HG03460 (cell line): Measurements from ENCODE around the gene QRSL1.
A peak's percentile ranks its signal among the peaks of the same experiment; 100 is the strongest.
"Not testable (repeated sequence)": the region's sequence is repeated elsewhere in the genome, so short reads cannot be mapped to it uniquely, and the experiment has no call there.

Source experiments
- ATAC-seq: cut with Tn5 transposase; IDR thresholded peaks from one replicate; pipeline ENCODE4 v1.9.1; 2021; ENCODE audit not compliant: unreplicated experiment

QRSL1 gene

GRCh38 chr6:106622412-106622811 is 7.0 kb upstream of the QRSL1 start:
- ATAC-seq: no peak

DNA sequence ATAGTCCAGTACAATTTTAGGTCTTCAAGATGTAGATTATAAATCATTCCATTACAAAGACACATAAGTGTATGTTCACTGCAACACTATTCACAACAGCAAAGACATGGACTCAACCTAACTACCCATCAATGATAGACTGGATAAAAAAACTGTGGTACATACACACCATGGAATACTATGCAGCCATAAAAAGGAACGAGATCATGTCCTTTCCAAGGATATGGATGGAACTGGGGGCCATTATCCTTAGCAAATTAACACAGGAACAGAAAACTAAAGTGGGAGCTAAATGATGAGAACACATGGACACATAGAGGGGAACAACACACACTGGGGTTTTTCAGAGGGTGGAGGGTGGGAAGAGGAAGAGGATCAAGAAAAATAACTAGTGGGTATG is 6.3 kb upstream of the QRSL1 start:
- ATAC-seq: no peak

DNA sequence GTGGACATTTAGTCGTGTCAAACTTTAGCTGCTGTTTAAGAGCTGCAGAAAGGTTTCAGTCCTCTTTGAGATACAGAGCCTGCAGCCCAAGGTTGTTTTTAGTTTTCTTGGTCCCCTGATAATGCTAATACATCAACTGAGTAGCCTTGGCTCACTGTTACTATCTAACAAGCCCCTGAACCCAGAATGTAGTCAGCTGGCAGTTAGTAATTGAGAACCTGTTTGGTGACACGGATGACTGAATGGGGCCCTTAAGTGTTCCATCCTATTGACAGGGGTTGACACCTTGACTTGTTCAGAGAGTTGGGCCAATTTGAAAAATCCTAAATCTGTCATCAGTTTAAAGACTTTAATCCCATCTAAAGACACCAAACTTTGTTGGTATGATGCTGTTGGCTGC is 2.9 kb upstream of the QRSL1 start:
- ATAC-seq: no peak

DNA sequence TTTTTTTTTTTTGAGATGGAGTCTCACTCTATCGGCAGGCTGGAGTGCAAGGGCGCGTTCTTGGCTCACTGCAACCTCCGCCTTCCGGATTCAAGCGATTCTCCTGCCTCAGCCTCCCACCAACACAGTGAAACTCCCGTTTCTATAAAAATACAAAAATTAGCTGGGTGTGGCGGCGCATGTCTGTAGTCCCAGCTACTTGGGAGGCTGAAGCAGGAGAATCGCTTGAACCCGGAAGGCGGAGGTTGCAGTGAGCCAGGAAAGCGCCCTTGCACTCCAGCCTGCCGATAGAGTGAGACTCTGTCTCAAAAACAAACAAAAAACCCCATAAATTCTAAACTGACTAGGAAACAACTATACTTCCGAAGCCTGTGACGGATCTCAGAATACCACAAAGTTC is 1.6 kb upstream of the QRSL1 start:
- ATAC-seq: not testable (repeated sequence)

GRCh38 chr6:106628658-106629102 is 698 bp upstream of the QRSL1 start:
- no peak for ATAC-seq

DNA sequence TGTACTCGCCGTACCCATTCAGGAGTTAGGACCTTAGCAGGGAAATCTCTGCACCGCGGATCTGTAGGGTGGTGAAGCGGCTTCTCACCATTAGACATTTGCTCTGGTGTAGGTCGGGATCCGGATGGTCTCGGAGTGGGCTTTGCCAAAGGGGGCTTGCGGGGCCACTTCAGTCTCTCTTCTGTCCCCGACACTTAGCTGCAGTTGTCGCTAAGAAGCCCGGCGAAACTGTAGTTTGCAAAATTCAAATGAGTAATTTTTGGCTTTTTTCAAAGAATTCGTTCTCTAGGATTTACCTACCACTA is 433 bp downstream of the QRSL1 start:
- ATAC-seq: no peak

DNA sequence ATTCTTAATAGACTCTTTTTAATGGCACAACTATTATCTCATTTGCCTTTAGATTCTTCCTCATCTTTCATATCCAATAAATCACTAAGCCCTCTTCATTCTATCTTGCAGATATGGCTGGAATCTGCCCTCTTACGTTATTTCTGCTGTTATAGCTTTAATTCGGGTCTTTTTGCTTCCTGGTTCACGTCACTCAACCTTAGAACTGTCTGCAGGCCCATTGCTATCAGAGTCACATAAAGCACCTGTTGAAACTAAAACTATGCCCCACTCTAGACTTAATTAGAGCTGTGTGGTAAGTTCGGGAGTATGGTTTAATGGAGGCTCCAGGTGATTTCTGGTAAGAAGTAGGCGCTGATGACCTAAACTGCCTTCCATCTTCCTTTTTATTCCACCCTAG is 988 bp downstream of the QRSL1 start:
- ATAC-seq: no peak

GRCh38 chr6:106631346-106631745 is 2.0 kb downstream of the QRSL1 start:
- ATAC-seq: no peak

GRCh38 chr6:106634565-106634964 is 5.2 kb downstream of the QRSL1 start:
- no peak for ATAC-seq

DNA sequence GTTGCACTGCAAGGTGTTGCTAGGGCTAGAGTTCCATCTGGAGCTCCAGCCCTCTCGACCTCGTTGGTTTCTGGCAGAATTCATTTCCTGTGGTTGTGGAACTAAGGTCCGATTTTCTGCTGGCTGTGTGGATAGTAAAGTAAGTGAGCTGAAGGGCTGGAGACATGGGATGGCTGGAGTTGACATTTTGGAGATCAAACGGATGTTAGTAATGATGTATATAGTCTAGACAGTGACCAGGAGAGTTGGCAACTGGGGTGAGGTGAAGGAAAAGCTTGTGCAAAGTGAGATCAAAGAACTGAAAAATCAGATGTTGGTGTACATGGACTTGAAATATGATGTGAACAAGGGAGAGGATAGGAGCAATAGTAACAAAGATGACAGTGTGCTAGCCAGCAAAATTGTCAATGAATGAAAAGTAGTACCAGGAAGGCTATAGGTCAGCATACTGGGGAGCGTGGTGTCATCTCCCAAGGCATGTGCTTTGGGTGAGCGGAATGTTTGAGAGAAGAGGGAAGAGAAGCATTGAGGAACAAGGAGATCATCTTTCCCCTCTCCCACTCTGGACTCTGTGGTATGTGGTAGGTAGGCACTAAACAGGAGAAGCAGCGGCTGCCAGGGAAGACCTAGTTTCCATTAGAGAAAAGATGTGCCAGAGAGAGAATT is 7.8 kb downstream of the QRSL1 start:
- ATAC-seq: peak; percentile 30

GRCh38 chr6:106637717-106638341 is 8.5 kb downstream of the QRSL1 start:
- ATAC-seq: peak; percentile 78

DNA sequence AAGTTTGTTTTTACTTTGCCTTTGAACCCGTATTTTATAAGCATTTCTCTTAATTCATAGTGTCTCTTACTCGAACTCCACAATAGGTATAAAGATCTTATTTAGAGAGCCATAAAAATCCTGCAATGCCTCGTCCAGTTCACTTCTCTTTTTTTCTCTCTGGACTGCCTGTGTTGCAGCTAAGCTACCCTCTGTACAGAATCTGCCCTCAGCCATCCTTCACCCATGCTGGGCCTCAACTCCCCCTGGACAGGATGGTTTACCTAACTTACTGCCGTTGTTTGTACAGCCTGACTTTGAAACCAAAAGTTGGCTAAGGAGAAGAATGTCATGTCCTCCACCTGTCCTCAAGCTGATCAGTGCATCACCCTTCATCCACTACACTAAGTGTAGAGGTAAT is 10.4 kb downstream of the QRSL1 start:
- ATAC-seq: no peak

DNA sequence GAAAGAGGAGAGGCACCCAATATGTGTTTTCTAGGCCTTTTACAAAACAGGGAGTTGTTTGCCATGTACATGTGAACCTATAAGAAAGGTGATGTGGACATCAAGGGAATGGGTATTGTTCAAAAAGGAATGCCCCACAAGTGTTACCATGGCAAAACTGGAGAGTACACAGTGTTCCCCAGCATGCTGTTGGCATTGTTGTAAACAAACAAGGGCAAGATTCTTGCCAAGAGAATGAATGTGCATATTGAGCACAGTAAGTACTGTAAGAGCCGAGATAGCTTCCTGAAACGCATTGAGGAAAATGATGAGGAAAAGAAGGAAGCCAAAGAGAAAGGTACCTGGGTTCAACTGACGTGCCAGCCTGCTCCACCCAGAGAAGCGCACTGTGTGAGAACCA is 13.1 kb downstream of the QRSL1 start:
- ATAC-seq: no peak

- no peak for ATAC-seq
Measured at GRCh38 chr6:106643061-106643460, 13.7 kb downstream of the QRSL1 start.

DNA sequence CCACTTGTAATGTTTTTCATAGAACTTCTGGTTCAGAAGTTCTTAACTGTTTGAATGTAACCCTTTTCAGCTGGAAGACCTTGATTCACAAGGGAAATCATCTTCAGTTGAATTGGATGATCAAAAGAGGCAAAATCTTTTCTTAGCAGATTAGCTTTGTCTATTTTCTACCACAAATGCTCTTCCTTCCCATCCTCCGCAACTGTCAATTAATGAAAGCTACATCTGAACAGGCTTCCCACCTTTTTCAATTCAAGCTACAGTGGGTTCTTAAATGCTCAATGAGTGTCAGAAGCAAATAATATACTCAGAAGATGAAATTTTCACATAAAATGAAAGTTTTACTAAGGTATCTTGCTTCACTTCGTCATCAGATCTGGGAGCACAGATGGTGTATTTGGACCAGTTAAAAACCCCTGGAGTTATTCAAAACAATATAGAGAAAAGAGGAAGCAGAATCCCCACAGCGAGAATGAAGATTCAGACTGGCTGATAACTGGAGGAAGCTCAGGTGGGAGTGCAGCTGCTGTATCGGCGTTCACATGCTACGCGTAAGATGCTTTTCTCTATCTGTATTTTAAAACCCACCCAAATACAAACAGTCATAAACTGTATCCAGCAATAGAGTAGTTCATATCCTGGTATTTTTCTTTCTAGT is 19.4 kb downstream of the QRSL1 start:
- ATAC-seq: peak; percentile 83

- ATAC-seq: no peak
Measured at GRCh38 chr6:106658469-106658868, 29.1 kb downstream of the QRSL1 start.

DNA sequence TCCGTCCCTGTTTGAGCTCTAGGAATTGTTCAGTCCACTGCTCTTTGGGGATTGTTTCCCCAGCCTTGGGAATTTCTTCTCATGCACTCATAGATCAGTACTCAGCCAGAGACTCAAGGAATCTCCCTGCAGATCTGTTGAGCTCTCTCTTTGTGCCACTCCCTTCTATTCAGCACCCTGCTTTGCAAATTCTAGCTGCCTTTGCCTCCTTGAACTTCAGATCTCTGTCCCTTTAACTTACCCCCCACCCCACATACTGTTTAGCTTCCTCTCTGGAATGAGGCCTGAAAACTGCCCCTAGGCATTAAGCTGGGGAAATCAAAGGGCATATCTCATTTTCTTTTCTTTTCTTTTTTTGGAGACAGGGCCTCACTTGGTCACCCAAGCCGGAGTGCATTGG is 30.5 kb downstream of the QRSL1 start:
- no peak for ATAC-seq

- ATAC-seq: no peak
Measured at GRCh38 chr6:106662458-106662857, 33.1 kb downstream of the QRSL1 start.

GRCh38 chr6:106666282-106667021 is 37.1 kb downstream of the QRSL1 start:
- peak; percentile 99 for ATAC-seq

DNA sequence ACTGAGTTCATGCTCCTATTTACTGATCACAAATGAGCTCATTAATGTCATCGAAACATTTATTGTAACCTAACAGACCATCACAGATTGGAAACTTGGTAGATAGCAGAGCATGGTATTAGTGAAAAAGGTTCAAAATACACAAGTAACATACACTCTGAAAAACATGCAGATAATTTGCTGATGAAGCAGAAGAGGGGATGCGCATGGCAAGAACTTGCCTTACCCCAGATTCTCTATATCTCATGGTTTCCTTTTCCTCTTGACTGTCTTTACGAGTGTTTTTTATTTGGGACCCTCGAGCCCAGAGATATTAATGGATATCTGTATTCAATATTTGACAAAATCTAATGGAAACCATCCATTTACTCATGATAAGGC is 37.6 kb downstream of the QRSL1 start:
- ATAC-seq: no peak

- ATAC-seq: no peak
Measured at GRCh38 chr6:106670236-106670635, 40.9 kb downstream of the QRSL1 start.

GRCh38 chr6:106671651-106672050 is 42.3 kb downstream of the QRSL1 start:
- no peak for ATAC-seq
